ENCODE results near the gene BRIX1. TPM values are rescaled to one million over a fixed set of nuclear protein-coding genes. Genes with fewer than 3 reads are reported as not detected.

BRIX1 gene
- total and polyA plus RNA-seq, 9 of the 15 experiments (the other 6 are each of a cell fraction or from before 2014, with no cell fraction given), result 115 to 193 (median 159) TPM

GRCh38 chr5:34915139-34915855, at the start of gene BRIX1, which contains the start of gene RAD1 (continued):
- TF ChIP-seq VEZF1 (CRISPR knock-in tag; IDR thresholded peaks at IDR 0.05) (peak; percentile 59), ZNF699 (CRISPR knock-in tag; IDR thresholded peaks at IDR 0.05; ENCODE audit: insufficient replicate concordance) (no peak), CREB3L1 (IDR thresholded peaks at IDR 0.05; ENCODE audit: borderline replicate concordance, low read depth) (peak; percentile 96), GATA2 (CRISPR knock-in tag; IDR thresholded peaks at IDR 0.05) (no peak), ZC3H4 (CRISPR knock-in tag; IDR thresholded peaks at IDR 0.05; ENCODE audit: borderline replicate concordance) (no peak), ERF (CRISPR knock-in tag; IDR thresholded peaks at IDR 0.05) (peak; percentile 36; the same call in 1 of the 2 replicates), CBFB (CRISPR knock-in tag; IDR thresholded peaks at IDR 0.05) (peak; percentile 90), ZNF134 (CRISPR knock-in tag; conservative IDR thresholded peaks at IDR 0.05) (no peak), RREB1 (CRISPR knock-in tag; IDR thresholded peaks at IDR 0.05) (no peak), ELF4 (CRISPR knock-in tag; IDR thresholded peaks at IDR 0.05) (peak; percentile 70), PTBP1 (IDR thresholded peaks at IDR 0.05; ENCODE audit: low read depth, low read length) (no peak), ETS2 (tag; IDR thresholded peaks at IDR 0.05; ENCODE audit: borderline replicate concordance, poor library complexity, severe bottlenecking) (no peak), EHMT2 (IDR thresholded peaks at IDR 0.05) (peak; percentile 42; the same call in 1 of the 2 replicates)
- TF ChIP-seq, protein P1, sequence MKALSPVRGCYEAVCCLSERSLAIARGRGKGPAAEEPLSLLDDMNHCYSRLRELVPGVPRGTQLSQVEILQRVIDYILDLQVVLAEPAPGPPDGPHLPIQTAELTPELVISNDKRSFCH (CRISPR knock-in tag; IDR thresholded peaks at IDR 0.05), result no peak
- TF ChIP-seq, protein P1 (tag; IDR thresholded peaks at IDR 0.05), result peak; percentile 79; the same call in 1 of the 2 replicates
- TF ChIP-seq, protein P2, sequence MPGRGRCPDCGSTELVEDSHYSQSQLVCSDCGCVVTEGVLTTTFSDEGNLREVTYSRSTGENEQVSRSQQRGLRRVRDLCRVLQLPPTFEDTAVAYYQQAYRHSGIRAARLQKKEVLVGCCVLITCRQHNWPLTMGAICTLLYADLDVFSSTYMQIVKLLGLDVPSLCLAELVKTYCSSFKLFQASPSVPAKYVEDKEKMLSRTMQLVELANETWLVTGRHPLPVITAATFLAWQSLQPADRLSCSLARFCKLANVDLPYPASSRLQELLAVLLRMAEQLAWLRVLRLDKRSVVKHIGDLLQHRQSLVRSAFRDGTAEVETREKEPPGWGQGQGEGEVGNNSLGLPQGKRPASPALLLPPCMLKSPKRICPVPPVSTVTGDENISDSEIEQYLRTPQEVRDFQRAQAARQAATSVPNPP (IDR thresholded peaks at IDR 0.05; ENCODE audit: borderline replicate concordance, insufficient read depth, insufficient read length), result no peak

Data from K562 (cell line).